Suprapubic skin (tissue), 4 donors: Measurements from ENCODE around the gene WASF2. TPM values are rescaled to one million over a fixed set of nuclear protein-coding genes. Genes with fewer than 3 reads are reported as not detected.

Source experiments
- DNase-seq, 2 donors: peaks; one replicate each; pipeline ENCODE4 v3.0.0-alpha.2; 2019; ENCODE audit warnings: low spot score in 2 of 2
- H3K27ac ChIP-seq: fragments of 200-600 bp; sonication (generic); one replicate; pipeline ENCODE4 v1.5.1; 2019
- H3K27me3 ChIP-seq: fragments of 200-600 bp; sonication (generic); one replicate; pipeline ENCODE4 v1.5.1; 2019
- H3K36me3 ChIP-seq: fragments of 200-600 bp; sonication (generic); one replicate; pipeline ENCODE4 v1.5.1; 2019
- H3K4me1 ChIP-seq: fragments of 200-600 bp; sonication (generic); one replicate; pipeline ENCODE4 v1.5.1; 2019
- H3K4me3 ChIP-seq: fragments of 200-600 bp; sonication (generic); one replicate; pipeline ENCODE4 v1.5.1; 2019; ENCODE audit warnings: mild to moderate bottlenecking
- H3K9me3 ChIP-seq: fragments of 200-600 bp; sonication (generic); one replicate; pipeline ENCODE4 v1.5.1; 2019
- EP300 ChIP-seq: sonication (generic); formaldehyde crosslinking; IDR thresholded peaks from one replicate; pipeline ENCODE4 v1.6.1; 2017; ENCODE audit warnings: antibody characterized with exemption
- POLR2A ChIP-seq, 2 donors: fragments of 450-650 bp; IDR thresholded peaks; one replicate each; pipeline ENCODE4 v1.6.1; 2017; ENCODE audit warnings: antibody characterized with exemption in 2 of 2, mild to moderate bottlenecking in 2 of 2, moderate library complexity in 2 of 2
- POLR2AphosphoS5 ChIP-seq, 3 donors: sonication (generic); formaldehyde crosslinking; IDR thresholded peaks; one replicate each; pipeline ENCODE4 v1.6.1; 2017; ENCODE audit warnings: antibody characterized with exemption in 3 of 3
- WGBS: methylation state at CpG from one replicate; pipeline ENCODE4 v1.1.5; 2018; 5-methylcytosine and 5-hydroxymethylcytosine counted together
- total RNA-seq, 4 donors: library from RNA; depleted of rRNA; stranded (reverse); fragments of >200 nt; gene quantifications; one replicate each; pipeline ENCODE4 v1.1.0, GENCODE V29; 2016
- TF ChIP-seq, protein P1 (sequence below), 2 donors: fragments of 200-600 bp in 1 of 2; fragments of 450-650 bp in 1 of 2; sonication (generic) in 1 of 2; IDR thresholded peaks; one replicate each; pipeline ENCODE4 v1.5.1; 2016 to 2019; ENCODE audit warnings: antibody characterized with exemption in 2 of 2, mild to moderate bottlenecking in 1 of 2, moderate library complexity in 1 of 2

The WASF2 gene
- total RNA-seq, 4 donors from 2014 or later = 69.0 to 96.0 (median 90.4) TPM

DNA sequence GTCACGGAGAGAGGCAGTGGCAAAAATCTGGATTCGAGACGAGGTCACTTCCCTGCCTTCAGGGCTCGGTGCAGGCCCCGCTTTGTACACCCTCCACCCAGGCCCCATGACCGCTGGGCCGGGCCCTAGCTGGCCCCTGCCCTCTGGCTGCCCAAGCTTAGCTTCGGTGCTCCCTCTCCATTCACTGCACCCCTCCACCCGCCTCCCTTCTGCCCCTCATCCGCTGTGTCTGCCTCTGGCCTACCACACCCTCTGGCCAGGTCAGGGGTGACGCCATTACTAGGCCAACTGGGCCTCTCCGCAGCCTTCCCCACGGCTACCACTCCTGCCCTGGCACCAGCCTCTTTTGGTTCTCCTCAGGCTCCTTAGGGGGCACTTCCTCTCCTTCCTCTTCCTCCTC is 106.3 kb downstream of the WASF2 start:
- Histone ChIP-seq H3K9me3 (no peaks in the 10 kb centered on the region), H3K4me1 (peaks cover 47% of the 10 kb centered on the region), H3K36me3 (no peaks in the 10 kb centered on the region), H3K27me3 (no peaks in the 10 kb centered on the region), H3K4me3 (no peak overlapping the region), H3K27ac (no peak overlapping the region)
- TF ChIP-seq POLR2AphosphoS5 (IDR thresholded peaks at IDR 0.05) = no peak
- no peak for TF ChIP-seq EP300
- TF ChIP-seq, protein P1, sequence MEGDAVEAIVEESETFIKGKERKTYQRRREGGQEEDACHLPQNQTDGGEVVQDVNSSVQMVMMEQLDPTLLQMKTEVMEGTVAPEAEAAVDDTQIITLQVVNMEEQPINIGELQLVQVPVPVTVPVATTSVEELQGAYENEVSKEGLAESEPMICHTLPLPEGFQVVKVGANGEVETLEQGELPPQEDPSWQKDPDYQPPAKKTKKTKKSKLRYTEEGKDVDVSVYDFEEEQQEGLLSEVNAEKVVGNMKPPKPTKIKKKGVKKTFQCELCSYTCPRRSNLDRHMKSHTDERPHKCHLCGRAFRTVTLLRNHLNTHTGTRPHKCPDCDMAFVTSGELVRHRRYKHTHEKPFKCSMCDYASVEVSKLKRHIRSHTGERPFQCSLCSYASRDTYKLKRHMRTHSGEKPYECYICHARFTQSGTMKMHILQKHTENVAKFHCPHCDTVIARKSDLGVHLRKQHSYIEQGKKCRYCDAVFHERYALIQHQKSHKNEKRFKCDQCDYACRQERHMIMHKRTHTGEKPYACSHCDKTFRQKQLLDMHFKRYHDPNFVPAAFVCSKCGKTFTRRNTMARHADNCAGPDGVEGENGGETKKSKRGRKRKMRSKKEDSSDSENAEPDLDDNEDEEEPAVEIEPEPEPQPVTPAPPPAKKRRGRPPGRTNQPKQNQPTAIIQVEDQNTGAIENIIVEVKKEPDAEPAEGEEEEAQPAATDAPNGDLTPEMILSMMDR (IDR thresholded peaks at IDR 0.05) = no peak
- TF ChIP-seq POLR2A (IDR thresholded peaks at IDR 0.05) = no peak
- peak in 1 of 2 donors; percentile 57 for DNase-seq
- WGBS = 82% methylated on average over 13 of the region's 13 CpGs

DNA sequence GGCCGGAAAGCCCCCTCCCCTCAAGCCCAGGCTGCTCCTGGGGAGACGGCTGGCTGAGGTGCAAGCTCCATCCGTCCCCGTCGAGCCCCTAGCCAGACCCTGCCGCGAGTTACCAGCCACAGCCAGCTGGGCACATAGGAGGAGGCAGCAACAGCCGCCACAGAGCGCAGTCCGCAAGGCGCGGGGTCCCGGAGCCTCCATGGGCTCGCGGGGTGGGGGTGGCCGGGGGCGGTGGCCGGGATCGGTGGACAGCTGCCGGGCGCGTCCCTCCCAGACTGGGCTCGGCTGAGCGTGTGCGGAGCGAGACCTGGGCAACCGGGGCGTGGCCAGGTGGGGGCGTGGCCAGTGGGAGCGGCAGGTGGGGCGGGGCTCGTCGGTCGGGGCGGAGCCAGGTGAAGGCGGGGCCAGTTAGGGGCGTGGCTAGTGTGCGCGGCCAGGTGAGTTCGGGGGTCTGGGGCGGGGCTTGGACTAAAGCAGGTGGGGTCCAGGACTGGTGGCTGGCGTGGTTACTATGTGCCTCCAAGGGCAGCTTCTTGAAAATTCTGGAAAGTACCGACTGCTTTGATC is 106.8 kb downstream of the WASF2 start, which contains the start of gene CD164L2:
Gene CD164L2, minus strand, starts transcription at position 295 of the 567 bp plus-strand sequence. Its CDS starts 94 bp downstream, at position 201.
- H3K27me3 ChIP-seq = no peaks in the 10 kb centered on the region
- H3K4me1 ChIP-seq = peaks cover 53% of the 10 kb centered on the region
- peak in 1 of 2 donors; percentile 76 for DNase-seq
- TF ChIP-seq, protein P1 (IDR thresholded peaks at IDR 0.05) = no peak
- no peak for TF ChIP-seq POLR2AphosphoS5 (IDR thresholded peaks at IDR 0.05)
- TF ChIP-seq EP300 = no peak
- no peak for TF ChIP-seq POLR2A (IDR thresholded peaks at IDR 0.05)
- peak within 1 kb of the TSS; percentile 45 for H3K4me3 ChIP-seq
- no peaks in the 10 kb centered on the region for H3K36me3 ChIP-seq
- no peaks in the 10 kb centered on the region for H3K9me3 ChIP-seq
- no peak within 1 kb of the TSS for H3K27ac ChIP-seq
- WGBS = 27% methylated on average over 13 of the region's 43 CpGs

DNA sequence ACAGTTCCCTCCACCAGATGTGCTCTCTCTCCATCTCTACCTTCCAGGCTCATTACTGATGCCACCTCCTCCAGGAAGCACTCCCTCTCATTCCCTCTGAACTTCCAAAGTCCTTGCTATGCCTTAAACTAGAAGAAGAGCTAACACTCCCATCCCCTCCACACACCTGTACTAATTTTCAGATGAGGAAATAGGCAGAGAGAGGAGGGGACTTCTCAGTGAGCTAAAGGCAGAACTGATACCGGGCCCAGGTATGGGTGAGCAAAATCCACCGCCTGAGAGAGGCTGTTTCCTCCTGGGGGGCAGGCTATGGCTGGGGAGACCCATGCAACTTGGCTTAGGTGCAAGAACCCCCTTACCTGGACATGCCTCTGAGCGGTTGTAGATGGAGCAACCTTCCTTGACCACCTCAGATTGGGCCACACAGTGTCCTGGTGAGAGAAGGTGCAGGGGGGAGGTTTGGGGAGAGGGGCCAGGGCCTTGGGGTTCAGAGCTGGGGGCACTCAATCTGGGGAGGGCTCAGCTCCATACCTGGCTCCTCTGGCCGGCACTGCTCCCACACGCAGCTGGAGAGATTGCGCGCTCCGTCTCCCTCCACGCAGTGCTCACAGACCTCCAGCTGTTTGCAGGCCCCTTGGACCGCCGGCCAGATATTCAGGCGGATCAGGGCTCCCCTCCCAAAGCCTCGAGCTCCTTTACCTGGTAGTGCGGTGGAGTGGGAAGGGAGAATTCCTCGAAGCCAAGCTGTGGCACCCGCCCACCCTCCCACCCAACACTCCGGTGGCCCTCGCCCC is 107.8 kb downstream of the WASF2 start:
- H3K27ac ChIP-seq = no peak overlapping the region
- H3K4me1 ChIP-seq = peaks cover 57% of the 10 kb centered on the region
- peak in 1 of 2 donors; percentile 58 for DNase-seq
- TF ChIP-seq POLR2AphosphoS5 (IDR thresholded peaks at IDR 0.05) (no peak), EP300 (no peak), POLR2A (IDR thresholded peaks at IDR 0.05) (no peak)
- TF ChIP-seq, protein P1 (IDR thresholded peaks at IDR 0.05) = no peak
- H3K27me3 ChIP-seq = no peaks in the 10 kb centered on the region
- 78% methylated on average over 14 of the region's 18 CpGs for WGBS
- no peaks in the 10 kb centered on the region for H3K36me3 ChIP-seq
- H3K9me3 ChIP-seq = no peaks in the 10 kb centered on the region
- peak overlapping the region; percentile 45 for H3K4me3 ChIP-seq

DNA sequence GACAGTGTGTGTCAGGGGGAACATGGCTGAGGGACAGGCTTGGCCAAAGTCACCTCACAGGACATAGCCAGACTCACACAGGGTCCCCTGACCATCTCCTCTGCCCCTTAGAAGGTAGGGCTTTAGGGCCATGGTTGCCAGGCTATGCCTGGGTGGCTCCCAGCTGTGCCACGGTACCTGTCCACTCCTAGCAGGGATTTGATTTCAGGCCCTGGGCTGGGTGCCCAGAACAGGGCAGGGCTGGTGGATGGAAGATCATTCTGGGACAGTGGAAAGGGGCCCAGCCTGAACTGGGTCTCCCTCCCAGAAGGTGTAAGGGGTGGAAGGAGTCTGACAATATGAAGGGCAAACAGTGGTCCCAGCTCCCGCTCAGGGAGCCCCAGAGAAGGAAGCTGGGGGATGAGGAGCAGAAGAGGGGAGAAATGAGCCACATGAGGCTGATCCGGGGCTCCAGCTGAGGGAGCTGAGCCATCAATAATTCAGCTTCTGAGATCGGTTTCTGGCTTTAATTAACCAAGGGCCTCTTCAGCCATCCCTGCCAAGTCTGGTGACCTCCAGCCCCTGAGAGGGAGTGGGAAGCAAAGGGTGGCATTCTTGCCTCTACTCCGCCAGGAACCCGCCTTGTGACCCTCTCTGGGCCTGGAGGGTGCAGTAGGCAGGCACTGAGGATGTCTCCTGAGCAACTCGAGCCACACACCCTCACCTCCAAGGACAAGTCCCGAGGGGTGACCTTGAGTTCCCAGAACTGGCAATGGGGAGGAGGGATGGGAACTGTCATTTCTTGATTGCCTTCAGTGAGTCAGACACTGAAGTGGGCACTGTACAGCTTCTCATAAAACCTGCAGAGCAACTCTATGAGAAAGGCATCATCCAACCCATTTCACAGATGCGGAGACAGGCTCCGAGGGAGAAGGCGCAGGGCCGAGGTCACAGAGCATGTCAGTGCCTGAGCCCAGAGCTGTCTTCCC is 108.9 kb downstream of the WASF2 start:
- Histone ChIP-seq H3K27ac (peak overlapping the region; percentile 66), H3K36me3 (no peaks in the 10 kb centered on the region), H3K4me1 (peaks cover 57% of the 10 kb centered on the region), H3K9me3 (no peaks in the 10 kb centered on the region), H3K27me3 (no peaks in the 10 kb centered on the region), H3K4me3 (no peak overlapping the region)
- WGBS = 44% methylated on average over 6 of the region's 12 CpGs
- DNase-seq = peak in 1 of 2 donors; percentile 61
- no peak for TF ChIP-seq POLR2AphosphoS5 (IDR thresholded peaks at IDR 0.05)
- TF ChIP-seq EP300 = no peak
- TF ChIP-seq, protein P1 (IDR thresholded peaks at IDR 0.05) = no peak
- TF ChIP-seq POLR2A (IDR thresholded peaks at IDR 0.05) = no peak
